Endodermal cell (in vitro differentiated cells): Measurements from ENCODE around the gene IL25. TPM values are rescaled to one million over a fixed set of nuclear protein-coding genes. Genes with fewer than 3 reads are reported as not detected.

Source experiments
- DNase-seq: peaks from one replicate; pipeline ENCODE4 v3.0.0-alpha.2; 2017
- H3K27ac ChIP-seq: 2 replicates; pipeline ENCODE4 v1.5.1; 2013; ENCODE audit warnings: mild to moderate bottlenecking, low read depth, low read length, moderate library complexity
- H3K27me3 ChIP-seq: 2 replicates; pipeline ENCODE4 v1.6.1; 2013; ENCODE audit warnings: mild to moderate bottlenecking, low read length, moderate library complexity; ENCODE audit not compliant: insufficient read depth, control insufficient read depth, poor library complexity, severe bottlenecking
- H3K36me3 ChIP-seq: 2 replicates; pipeline ENCODE4 v1.7.0; 2013; ENCODE audit warnings: mild to moderate bottlenecking, low read length, moderate library complexity; ENCODE audit not compliant: control insufficient read depth, insufficient read depth
- H3K4me1 ChIP-seq: one replicate; pipeline ENCODE4 v1.7.0; 2013; ENCODE audit warnings: low read length; ENCODE audit not compliant: control insufficient read depth, insufficient read depth
- H3K4me3 ChIP-seq: 2 replicates; pipeline ENCODE4 v1.5.1; 2013; ENCODE audit warnings: mild to moderate bottlenecking, low read length, moderate library complexity
- H3K9ac ChIP-seq: 2 replicates; pipeline ENCODE4 v1.6.1; 2013; ENCODE audit warnings: mild to moderate bottlenecking, low read length, moderate library complexity; ENCODE audit not compliant: poor library complexity, severe bottlenecking; ENCODE audit errors: extremely low read depth
- H3K9me3 ChIP-seq: 2 replicates; pipeline ENCODE4 v1.6.1; 2013; ENCODE audit warnings: mild to moderate bottlenecking, low read length, moderate library complexity; ENCODE audit not compliant: control insufficient read depth
- H3K27ac Mint-ChIP-seq: 2 replicates; pipeline ENCODE4 v1.8.0; 2020; ENCODE audit warnings: mixed read lengths
- H3K27me3 Mint-ChIP-seq: 2 replicates; pipeline ENCODE4 v1.8.0; 2021; ENCODE audit warnings: mild to moderate bottlenecking, mixed read lengths; ENCODE audit not compliant: insufficient read depth
- H3K36me3 Mint-ChIP-seq: 2 replicates; pipeline ENCODE4 v1.8.0; 2020; ENCODE audit warnings: low read depth, mixed read lengths
- H3K4me1 Mint-ChIP-seq: 2 replicates; pipeline ENCODE4 v1.8.0; 2020; ENCODE audit warnings: mixed read lengths
- H3K4me3 Mint-ChIP-seq: 2 replicates; pipeline ENCODE4 v1.8.0; 2020; ENCODE audit warnings: mild to moderate bottlenecking, moderate library complexity, mixed read lengths
- H3K9me3 Mint-ChIP-seq: 2 replicates; pipeline ENCODE4 v1.8.0; 2020; ENCODE audit warnings: mild to moderate bottlenecking, mixed read lengths
- CTCF ChIP-seq: fragments of 200-600 bp; sonication (generic); conservative IDR thresholded peaks from 2 replicates; pipeline ENCODE4 v1.5.0; 2021; ENCODE audit warnings: antibody characterized with exemption, mild to moderate bottlenecking
- WGBS, 2 experiments: methylation state at CpG; one replicate each; pipeline versions ENCODE4 v1.1.5 to v1.1.7; 2013; ENCODE audit warnings: missing lambda C conversion rate in 2 of 2, mixed read lengths in 1 of 2; ENCODE audit not compliant: insufficient coverage in 1 of 2, insufficient read length in 1 of 2; 5-methylcytosine and 5-hydroxymethylcytosine counted together
- total RNA-seq, 2 donors: library from RNA; stranded (reverse); fragmentation: NEBNext Ultra II Directional in 1 of 2; extraction: Animal tissue kit (Norgen Biotek cat#: 25700) in 1 of 2; gene quantifications; 2 replicates in 1 of 2; 3 replicates in 1 of 2; pipeline ENCODE4 v1.2.1, GENCODE V29; 2021

Gene IL25
- total RNA-seq, 2 donors from 2014 or later, result not detected

GRCh38 chr14:23357261-23357660, 15.3 kb upstream of the IL25 start:
- H3K27ac Mint-ChIP-seq, result no peak overlapping the region
- no peak overlapping the region for H3K4me3 Mint-ChIP-seq
- peaks cover 22% of the 10 kb centered on the region for H3K27me3 Mint-ChIP-seq
- H3K4me3 ChIP-seq, result no peak overlapping the region
- H3K27me3 ChIP-seq, result no peaks in the 10 kb centered on the region
- no peaks in the 10 kb centered on the region for H3K9me3 ChIP-seq
- no peak overlapping the region for H3K9ac ChIP-seq
- peaks cover 21% of the 10 kb centered on the region for H3K4me1 Mint-ChIP-seq
- peaks cover 5% of the 10 kb centered on the region for H3K4me1 ChIP-seq
- no peak for TF ChIP-seq CTCF
- no peak for DNase-seq
- H3K9me3 Mint-ChIP-seq, result no peaks in the 10 kb centered on the region
- H3K36me3 Mint-ChIP-seq, result peaks cover 31% of the 10 kb centered on the region
- H3K27ac ChIP-seq, result no peak overlapping the region
- H3K36me3 ChIP-seq, result peaks cover 46% of the 10 kb centered on the region
- 94 to 95% methylated on average over 7 to 8 of the region's 8 CpGs for WGBS, 2 experiments

GRCh38 chr14:23358042-23358441, 14.6 kb upstream of the IL25 start:
- peaks cover 5% of the 10 kb centered on the region for H3K4me1 ChIP-seq
- H3K27me3 Mint-ChIP-seq, result peaks cover 21% of the 10 kb centered on the region
- peaks cover 49% of the 10 kb centered on the region for H3K36me3 ChIP-seq
- no peak for DNase-seq
- H3K27ac Mint-ChIP-seq, result peak overlapping the region; percentile 87
- H3K9me3 ChIP-seq, result no peaks in the 10 kb centered on the region
- 86 to 100% methylated on average over 3 of the region's 3 CpGs for WGBS, 2 experiments
- no peak overlapping the region for H3K4me3 ChIP-seq
- H3K27ac ChIP-seq, result peak overlapping the region; percentile 10
- H3K4me3 Mint-ChIP-seq, result no peak overlapping the region
- no peak overlapping the region for H3K9ac ChIP-seq
- TF ChIP-seq CTCF, result peak; percentile 50
- no peaks in the 10 kb centered on the region for H3K9me3 Mint-ChIP-seq
- H3K36me3 Mint-ChIP-seq, result peaks cover 33% of the 10 kb centered on the region
- no peaks in the 10 kb centered on the region for H3K27me3 ChIP-seq
- peaks cover 22% of the 10 kb centered on the region for H3K4me1 Mint-ChIP-seq

GRCh38 chr14:23358553-23359166, 13.9 kb upstream of the IL25 start:
- no peak overlapping the region for H3K4me3 ChIP-seq
- H3K9me3 Mint-ChIP-seq, result no peaks in the 10 kb centered on the region
- H3K4me1 ChIP-seq, result peaks cover 5% of the 10 kb centered on the region
- peaks cover 15% of the 10 kb centered on the region for H3K27me3 Mint-ChIP-seq
- peaks cover 37% of the 10 kb centered on the region for H3K36me3 Mint-ChIP-seq
- H3K27me3 ChIP-seq, result no peaks in the 10 kb centered on the region
- peak overlapping the region; percentile 87 for H3K27ac Mint-ChIP-seq
- 93 to 97% methylated on average over 11 to 12 of the region's 12 CpGs for WGBS, 2 experiments
- peak overlapping the region; percentile 15 for H3K9ac ChIP-seq
- no peaks in the 10 kb centered on the region for H3K9me3 ChIP-seq
- H3K4me1 Mint-ChIP-seq, result peaks cover 21% of the 10 kb centered on the region
- TF ChIP-seq CTCF, result no peak
- peak overlapping the region; percentile 17 for H3K4me3 Mint-ChIP-seq
- no peak for DNase-seq
- H3K27ac ChIP-seq, result peak overlapping the region; percentile 38
- peaks cover 55% of the 10 kb centered on the region for H3K36me3 ChIP-seq
